RWPE1 (cell line): Measurements from ENCODE around the gene LENG9.

Experiments
- CTCF ChIA-PET: fragments of 350-600 bp; sonication (Branson Sonifier 250); formaldehyde crosslinking; extraction: SDS; loops from one replicate; lab custom pipeline; 2021; lab: Yijun Ruan, JAX
- POLR2A ChIA-PET: fragments of 400-600 bp; formaldehyde crosslinking; extraction: SDS; loops from one replicate; lab custom pipeline; 2020; ENCODE audit warnings: antibody characterized with exemption; ENCODE audit not compliant: low non-redundant PET; lab: Yijun Ruan, JAX
- DNase-seq: peaks from one replicate; pipeline ENCODE4 v3.0.0; 2012; ENCODE audit warnings: low spot score
- H3K27ac ChIP-seq: fragments of 450-650 bp; 2 replicates; pipeline ENCODE4 v1.5.1; 2017
- CTCF ChIP-seq: fragments of 450-650 bp; conservative IDR thresholded peaks from 2 replicates; pipeline ENCODE4 v1.5.1; 2017; ENCODE audit warnings: low read depth, mild to moderate bottlenecking

LENG9 gene

GRCh38 chr19:54427586-54427985 is 36.0 kb downstream of the LENG9 start:
- POLR2A ChIA-PET = no interaction called here
- DNase-seq = no peak
- CTCF ChIA-PET = no interaction called here
- no peak overlapping the region for H3K27ac ChIP-seq
- no peak for TF ChIP-seq CTCF

- TF ChIP-seq CTCF = no peak
- POLR2A ChIA-PET = interaction anchor here (0.6 kb wide), 1 partner anchor 934 kb away, joined by 5 read pairs; no protein-coding TSS in a partner anchor
- no peak for DNase-seq
- CTCF ChIA-PET = interaction anchor here (0.5 to 0.6 kb wide), 2 partner anchors 40 to 184 kb away, joined by 3 to 4 read pairs; no protein-coding TSS in a partner anchor
- H3K27ac ChIP-seq = no peak overlapping the region
Measured at GRCh38 chr19:54426291-54426931, 37.2 kb downstream of the LENG9 start.

- ChIA-PET POLR2A (no interaction called here), CTCF (no interaction called here)
- no peak for DNase-seq
- no peak overlapping the region for H3K27ac ChIP-seq
- TF ChIP-seq CTCF = no peak
Measured at GRCh38 chr19:54425382-54425723, 38.2 kb downstream of the LENG9 start.

GRCh38 chr19:54424660-54425381 is 38.8 kb downstream of the LENG9 start:
- ChIA-PET POLR2A (interaction anchor here (0.6 kb wide), 1 partner anchor 314 kb away, joined by 4 read pairs; no protein-coding TSS in a partner anchor), CTCF (no interaction called here)
- no peak for TF ChIP-seq CTCF

GRCh38 chr19:54424201-54424600 is 39.4 kb downstream of the LENG9 start:
- no peak for DNase-seq
- H3K27ac ChIP-seq = no peak overlapping the region
- POLR2A ChIA-PET = interaction anchor here (0.6 kb wide), 1 partner anchor 313 kb away, joined by 4 read pairs; no protein-coding TSS in a partner anchor
- no peak for TF ChIP-seq CTCF
- CTCF ChIA-PET = no interaction called here

More at GRCh38 chr19:54424660-54425381, 38.8 kb downstream of the LENG9 start:
- DNase-seq = no peak
- H3K27ac ChIP-seq = no peak overlapping the region

GRCh38 chr19:54422136-54422535 is 41.4 kb downstream of the LENG9 start:
- no peak for TF ChIP-seq CTCF
- DNase-seq = no peak
- ChIA-PET CTCF (no interaction called here), POLR2A (no interaction called here)
- H3K27ac ChIP-seq = no peak overlapping the region
